ENCODE results near the gene CYP4B1.
"Not testable (repeated sequence)": the region's sequence is repeated elsewhere in the genome, so short reads cannot be mapped to it uniquely, and the experiment has no call there.

CYP4B1 gene

GRCh38 chr1:46819335-46819734 is 20.5 kb downstream of the CYP4B1 start:
- POLR2A ChIA-PET: no interaction called here
- CTCF ChIA-PET: no interaction called here
- no peak for DNase-seq (ENCODE audit: extremely low spot score)
- TF ChIP-seq, protein P1, sequence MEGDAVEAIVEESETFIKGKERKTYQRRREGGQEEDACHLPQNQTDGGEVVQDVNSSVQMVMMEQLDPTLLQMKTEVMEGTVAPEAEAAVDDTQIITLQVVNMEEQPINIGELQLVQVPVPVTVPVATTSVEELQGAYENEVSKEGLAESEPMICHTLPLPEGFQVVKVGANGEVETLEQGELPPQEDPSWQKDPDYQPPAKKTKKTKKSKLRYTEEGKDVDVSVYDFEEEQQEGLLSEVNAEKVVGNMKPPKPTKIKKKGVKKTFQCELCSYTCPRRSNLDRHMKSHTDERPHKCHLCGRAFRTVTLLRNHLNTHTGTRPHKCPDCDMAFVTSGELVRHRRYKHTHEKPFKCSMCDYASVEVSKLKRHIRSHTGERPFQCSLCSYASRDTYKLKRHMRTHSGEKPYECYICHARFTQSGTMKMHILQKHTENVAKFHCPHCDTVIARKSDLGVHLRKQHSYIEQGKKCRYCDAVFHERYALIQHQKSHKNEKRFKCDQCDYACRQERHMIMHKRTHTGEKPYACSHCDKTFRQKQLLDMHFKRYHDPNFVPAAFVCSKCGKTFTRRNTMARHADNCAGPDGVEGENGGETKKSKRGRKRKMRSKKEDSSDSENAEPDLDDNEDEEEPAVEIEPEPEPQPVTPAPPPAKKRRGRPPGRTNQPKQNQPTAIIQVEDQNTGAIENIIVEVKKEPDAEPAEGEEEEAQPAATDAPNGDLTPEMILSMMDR (IDR thresholded peaks at IDR 0.05; ENCODE audit: control extremely low read depth, extremely low read depth, low read depth, missing control alignments): no peak

- peak; percentile 2 for DNase-seq (ENCODE audit: extremely low spot score)
- TF ChIP-seq, protein P1 (IDR thresholded peaks at IDR 0.05; ENCODE audit: control extremely low read depth, extremely low read depth, low read depth, missing control alignments): no peak
- POLR2A ChIA-PET: no interaction called here
- CTCF ChIA-PET: no interaction called here
Measured at GRCh38 chr1:46820076-46820475, 21.2 kb downstream of the CYP4B1 start.

DNA sequence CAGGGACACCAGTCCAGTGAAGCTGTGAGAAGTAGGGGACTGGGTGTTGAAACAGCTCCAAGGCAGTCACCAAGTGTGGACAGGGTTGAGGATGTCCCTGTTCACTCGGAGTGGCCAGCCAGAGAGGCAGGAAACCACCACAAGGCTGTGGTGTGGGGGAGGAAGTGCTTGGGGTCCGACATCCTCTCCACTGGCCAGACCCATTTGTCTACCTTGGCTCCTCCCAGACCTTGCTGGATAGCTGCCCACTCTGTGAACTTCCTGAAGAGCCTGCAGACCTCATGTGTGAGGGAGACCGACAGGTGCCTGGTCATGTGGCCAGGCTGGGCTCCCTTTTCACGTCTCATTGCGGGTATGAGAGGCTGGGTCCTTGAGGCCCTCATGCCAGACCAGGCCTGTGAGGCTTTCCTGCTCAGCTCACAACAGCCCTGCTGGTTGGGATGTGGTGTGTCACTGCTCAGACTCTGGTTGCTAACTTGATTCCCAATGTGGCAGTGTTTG is 21.8 kb downstream of the CYP4B1 start:
- TF ChIP-seq, protein P1 (IDR thresholded peaks at IDR 0.05; ENCODE audit: control extremely low read depth, extremely low read depth, low read depth, missing control alignments): no peak
- no peak for DNase-seq (ENCODE audit: extremely low spot score)
- ChIA-PET CTCF (no interaction called here), POLR2A (no interaction called here)

GRCh38 chr1:46822248-46822826 is 23.5 kb downstream of the CYP4B1 start:
- TF ChIP-seq, protein P1 (IDR thresholded peaks at IDR 0.05; ENCODE audit: control extremely low read depth, extremely low read depth, low read depth, missing control alignments): no peak
- no peak for DNase-seq (ENCODE audit: extremely low spot score)
- CTCF ChIA-PET: no interaction called here
- POLR2A ChIA-PET: no interaction called here

DNA sequence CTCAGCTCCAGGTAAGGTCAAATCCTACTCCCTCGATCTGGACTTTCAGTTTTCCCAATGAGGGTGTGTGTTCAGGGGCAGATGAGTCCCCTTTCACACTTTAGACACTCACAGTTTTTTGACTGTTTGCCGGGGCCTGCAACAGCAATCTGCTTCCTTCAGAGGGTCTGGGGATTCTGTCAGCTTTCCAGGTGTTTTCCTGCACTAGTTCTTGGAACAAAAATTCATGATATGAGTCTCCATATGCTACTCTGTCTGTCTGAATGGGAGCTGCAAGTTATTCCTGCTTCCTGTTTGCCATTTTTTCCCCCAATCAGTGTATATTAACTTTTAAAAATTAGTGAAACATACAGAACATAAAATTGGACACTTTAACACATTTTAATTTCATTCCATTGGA is 24.3 kb downstream of the CYP4B1 start:
- TF ChIP-seq, protein P1 (IDR thresholded peaks at IDR 0.05; ENCODE audit: control extremely low read depth, extremely low read depth, low read depth, missing control alignments): no peak
- ChIA-PET CTCF (interaction anchor here (0.8 kb wide), 1 partner anchor 25 kb away, joined by 3 read pairs; no protein-coding TSS in a partner anchor), POLR2A (no interaction called here)
- no peak for DNase-seq (ENCODE audit: extremely low spot score)

- DNase-seq (ENCODE audit: extremely low spot score); POLR2A ChIA-PET; CTCF ChIA-PET: not testable (repeated sequence)
Measured at GRCh38 chr1:46826892-46827291, 28.0 kb downstream of the CYP4B1 start.

- CTCF ChIA-PET: no interaction called here
- DNase-seq (ENCODE audit: extremely low spot score): no peak
- TF ChIP-seq, protein P1 (IDR thresholded peaks at IDR 0.05; ENCODE audit: control extremely low read depth, extremely low read depth, low read depth, missing control alignments): no peak
- POLR2A ChIA-PET: no interaction called here
Measured at GRCh38 chr1:46830665-46831322, 31.9 kb downstream of the CYP4B1 start.

DNA sequence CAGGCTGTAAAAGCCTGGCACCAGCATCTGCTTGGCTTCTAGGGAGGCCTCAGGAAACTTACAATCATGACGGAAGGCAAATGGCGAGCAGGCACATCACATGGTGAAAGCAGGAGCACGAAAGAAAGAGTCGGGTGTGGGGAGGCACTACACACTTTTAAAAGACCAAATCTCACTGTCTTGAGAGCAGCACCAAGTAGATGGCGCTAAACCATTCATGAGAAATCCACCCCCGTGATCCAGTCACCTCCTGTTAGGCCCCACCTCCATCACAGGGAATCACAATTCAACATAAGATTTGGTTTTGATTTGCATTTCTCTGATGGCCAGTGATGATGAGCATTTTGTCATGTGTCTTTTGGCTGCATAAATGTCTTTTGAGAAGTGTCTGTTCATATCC is 36.6 kb downstream of the CYP4B1 start:
- CTCF ChIA-PET; DNase-seq (ENCODE audit: extremely low spot score); POLR2A ChIA-PET: not testable (repeated sequence)

DNA sequence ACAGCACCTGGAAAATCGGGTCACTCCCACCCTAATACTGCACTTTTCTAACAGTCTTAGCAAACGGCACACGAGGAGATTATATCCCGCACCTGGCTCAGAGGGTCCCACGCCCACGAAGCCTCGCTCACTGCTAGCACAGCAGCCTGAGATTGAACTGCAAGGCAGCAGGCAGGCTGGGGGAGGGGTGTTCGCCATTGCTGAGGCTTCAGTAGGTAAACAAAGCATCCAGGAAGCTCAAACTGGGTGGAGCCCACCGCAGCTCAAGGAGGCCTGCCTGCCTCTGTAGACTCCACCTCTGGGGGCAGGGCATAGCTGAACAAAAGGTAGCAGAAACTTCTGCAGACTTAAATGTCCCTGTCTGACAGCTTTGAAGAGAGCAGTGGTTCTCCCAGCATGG is 47.5 kb downstream of the CYP4B1 start:
- POLR2A ChIA-PET; DNase-seq (ENCODE audit: extremely low spot score); CTCF ChIA-PET: not testable (repeated sequence)

GRCh38 chr1:46857660-46858065 is 58.8 kb downstream of the CYP4B1 start:
- DNase-seq (ENCODE audit: extremely low spot score); POLR2A ChIA-PET; CTCF ChIA-PET: not testable (repeated sequence)
